Measurements from ENCODE around the gene ASB18.

GRCh38 chr2:236221798-236222197 is 42.4 kb downstream of the ASB18 start:
- TF ChIP-seq POLR2A (IDR thresholded peaks at IDR 0.05) (no peak), EP300 (IDR thresholded peaks at IDR 0.05) (no peak)
- TF ChIP-seq, protein P1, sequence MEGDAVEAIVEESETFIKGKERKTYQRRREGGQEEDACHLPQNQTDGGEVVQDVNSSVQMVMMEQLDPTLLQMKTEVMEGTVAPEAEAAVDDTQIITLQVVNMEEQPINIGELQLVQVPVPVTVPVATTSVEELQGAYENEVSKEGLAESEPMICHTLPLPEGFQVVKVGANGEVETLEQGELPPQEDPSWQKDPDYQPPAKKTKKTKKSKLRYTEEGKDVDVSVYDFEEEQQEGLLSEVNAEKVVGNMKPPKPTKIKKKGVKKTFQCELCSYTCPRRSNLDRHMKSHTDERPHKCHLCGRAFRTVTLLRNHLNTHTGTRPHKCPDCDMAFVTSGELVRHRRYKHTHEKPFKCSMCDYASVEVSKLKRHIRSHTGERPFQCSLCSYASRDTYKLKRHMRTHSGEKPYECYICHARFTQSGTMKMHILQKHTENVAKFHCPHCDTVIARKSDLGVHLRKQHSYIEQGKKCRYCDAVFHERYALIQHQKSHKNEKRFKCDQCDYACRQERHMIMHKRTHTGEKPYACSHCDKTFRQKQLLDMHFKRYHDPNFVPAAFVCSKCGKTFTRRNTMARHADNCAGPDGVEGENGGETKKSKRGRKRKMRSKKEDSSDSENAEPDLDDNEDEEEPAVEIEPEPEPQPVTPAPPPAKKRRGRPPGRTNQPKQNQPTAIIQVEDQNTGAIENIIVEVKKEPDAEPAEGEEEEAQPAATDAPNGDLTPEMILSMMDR (IDR thresholded peaks at IDR 0.05): no peak

All from tibial nerve (tissue), 4 donors.